HG03520 (cell line): Measurements from ENCODE around the gene FBXL17.
"Not testable (repeated sequence)": the region's sequence is repeated elsewhere in the genome, so short reads cannot be mapped to it uniquely, and the experiment has no call there.

Source experiments
- ATAC-seq: cut with Tn5 transposase; IDR thresholded peaks from one replicate; pipeline ENCODE4 v1.9.1; 2021; ENCODE audit warnings: mild to moderate bottlenecking, moderate library complexity; ENCODE audit not compliant: unreplicated experiment

Gene FBXL17

GRCh38 chr5:108315829-108316228 is 66.1 kb downstream of the FBXL17 start:
- ATAC-seq: no peak

- ATAC-seq: no peak
Observed at GRCh38 chr5:108312258-108312657, 69.6 kb downstream of the FBXL17 start.

- ATAC-seq: no peak
Observed at GRCh38 chr5:108311682-108312081, 70.2 kb downstream of the FBXL17 start.

GRCh38 chr5:108303611-108304010 is 78.3 kb downstream of the FBXL17 start:
- ATAC-seq: no peak

GRCh38 chr5:108303086-108303485 is 78.8 kb downstream of the FBXL17 start:
- no peak for ATAC-seq

- ATAC-seq: no peak
Observed at GRCh38 chr5:108297042-108297601, 84.8 kb downstream of the FBXL17 start.

- ATAC-seq: no peak
Observed at GRCh38 chr5:108295578-108296368, 86.1 kb downstream of the FBXL17 start.

- ATAC-seq: no peak
Observed at GRCh38 chr5:108280960-108281569, 100.8 kb downstream of the FBXL17 start.

GRCh38 chr5:108280248-108280647 is 101.7 kb downstream of the FBXL17 start:
- ATAC-seq: no peak

GRCh38 chr5:108278285-108279240 is 103.3 kb downstream of the FBXL17 start:
- ATAC-seq: no peak

- no peak for ATAC-seq
Observed at GRCh38 chr5:108276187-108277050, 105.5 kb downstream of the FBXL17 start.

- not testable (repeated sequence) for ATAC-seq
Observed at GRCh38 chr5:108274080-108274479, 107.8 kb downstream of the FBXL17 start.

- no peak for ATAC-seq
Observed at GRCh38 chr5:108271127-108271526, 110.8 kb downstream of the FBXL17 start.

GRCh38 chr5:108266242-108266641 is 115.7 kb downstream of the FBXL17 start:
- ATAC-seq: no peak

- ATAC-seq: no peak
Observed at GRCh38 chr5:108264533-108264932, 117.4 kb downstream of the FBXL17 start.

GRCh38 chr5:108263338-108263737 is 118.6 kb downstream of the FBXL17 start:
- ATAC-seq: no peak

- ATAC-seq: no peak
Observed at GRCh38 chr5:108260858-108261170, 121.1 kb downstream of the FBXL17 start.

- ATAC-seq: peak; percentile 78
Observed at GRCh38 chr5:108260117-108260857, 121.6 kb downstream of the FBXL17 start.

- ATAC-seq: no peak
Observed at GRCh38 chr5:108259306-108259705, 122.6 kb downstream of the FBXL17 start.

- no peak for ATAC-seq
Observed at GRCh38 chr5:108257996-108258395, 123.9 kb downstream of the FBXL17 start.
